A549 treated with CORT108297 at 1 μM for 4 hours (cell line): ENCODE results near the gene ZNF362. TPM values are rescaled to one million over a fixed set of nuclear protein-coding genes. Genes with fewer than 3 reads are reported as not detected.

Source experiments
- total RNA-seq: library from RNA; stranded (reverse); fragments of 200-300 nt; extraction: Qiagen RNA extraction; gene quantifications from 5 replicates; pipeline ENCODE4 v1.2.3, GENCODE V29; 2022

The ZNF362 gene
- total RNA-seq = 8.5 to 13.0 TPM (median 11.7 TPM) in 5 replicates

DNA sequence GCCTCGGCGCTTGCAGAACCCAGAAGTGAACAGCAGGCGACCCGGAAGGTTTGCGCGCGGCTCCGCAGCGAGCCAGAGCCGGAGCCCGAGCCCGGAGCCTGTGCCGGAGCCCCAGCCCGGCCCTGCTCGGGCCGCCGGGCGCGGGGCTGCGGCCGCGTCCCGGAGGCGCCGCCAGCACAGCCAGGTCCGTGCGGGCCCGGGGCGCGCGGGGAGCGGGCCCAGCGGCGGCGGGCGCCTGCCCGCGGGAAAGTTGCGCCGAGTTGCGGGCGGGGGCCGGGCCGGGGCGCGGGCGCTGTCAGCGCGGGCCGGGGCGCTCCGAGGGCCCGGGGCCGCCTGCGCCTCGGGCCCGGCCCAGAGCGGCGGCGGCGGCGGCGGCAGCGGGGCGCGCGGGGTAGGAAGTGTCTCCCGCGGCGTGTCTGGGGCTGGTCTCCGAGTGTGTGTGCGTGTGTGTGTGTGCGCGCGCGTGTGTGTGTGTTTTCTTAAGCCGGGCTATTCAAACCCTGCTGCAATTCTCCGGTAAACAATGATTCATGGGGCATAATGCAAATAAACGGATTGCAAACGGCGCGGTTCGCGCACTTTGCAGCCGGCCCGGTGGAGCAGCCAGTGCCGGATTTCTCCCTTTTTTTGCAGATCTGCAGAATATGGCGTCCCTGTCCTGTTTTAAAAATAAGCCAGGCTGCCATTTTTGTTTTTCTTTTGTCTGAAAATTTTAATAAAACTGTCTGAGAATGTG, at the start of gene ZNF362:
Gene ZNF362 (plus strand): TSS at position 22 of the 736 bp plus-strand sequence. CDS start 14,083 bp downstream, outside the sequence.

GRCh38 chr1:33320619-33321165, 64.4 kb downstream of the ZNF362 start, which contains the start of gene A3GALT2:
Gene A3GALT2 (minus strand): TSS chr1:33321098. CDS start chr1:33321098, 0 bp downstream.

Other genes with a start within 250 kb of the ZNF362 start
- 146 to 177 TPM (median 151 TPM) in 5 replicates for gene AK2, start 219.6 kb upstream of the ZNF362 start, total RNA-seq
- 0.85 to 1.3 TPM (median 1.3 TPM) in 5 replicates for gene AZIN2, start 175.3 kb upstream of the ZNF362 start, total RNA-seq
- gene TRIM62, start 74.4 kb upstream of the ZNF362 start, total RNA-seq = 1.5 to 2.6 TPM (median 2.3 TPM) in 5 replicates
- gene A3GALT2, start 64.6 kb downstream of the ZNF362 start, total RNA-seq = not detected in 5 replicates
- 82.0 to 93.3 TPM (median 85.9 TPM) in 5 replicates for gene PHC2, start 174.6 kb downstream of the ZNF362 start, total RNA-seq
- gene ZSCAN20, start 216.2 kb downstream of the ZNF362 start, total RNA-seq = 1.7 to 2.3 TPM (median 1.9 TPM) in 5 replicates